Esophagus squamous epithelium (tissue), 4 donors: Measurements from ENCODE around the gene KIAA1671.

Experiments used
- CTCF ChIP-seq, 6 experiments: fragments of 450-650 bp in 4 of 6; fragments of 200-600 bp in 2 of 6; sonication (generic) in 2 of 6; IDR thresholded peaks; one replicate each; pipeline ENCODE4 v1.5.1; 2016 to 2019; ENCODE audit warnings: antibody characterized with exemption in 6 of 6, mild to moderate bottlenecking in 4 of 6, moderate library complexity in 4 of 6
- POLR2A ChIP-seq, 4 donors: fragments of 450-650 bp; IDR thresholded peaks; one replicate each; pipeline ENCODE4 v1.6.1; 2017; ENCODE audit warnings: antibody characterized with exemption in 4 of 4, mild to moderate bottlenecking in 4 of 4, moderate library complexity in 3 of 4

- TF ChIP-seq CTCF (IDR thresholded peaks at IDR 0.05) (no peak), POLR2A (IDR thresholded peaks at IDR 0.05) (no peak)
Observed at GRCh38 chr22:24989541-24989951, 37.0 kb downstream of the KIAA1671 start.
